Measurements from ENCODE around the gene CEND1.

GRCh38 chr11:766106-766935, 23.6 kb downstream of the CEND1 start:
- TF ChIP-seq CTCF (conservative IDR thresholded peaks at IDR 0.05): no peak
- no peak for TF ChIP-seq EZH2 (IDR thresholded peaks at IDR 0.05; ENCODE audit: low read depth)

Data from PC-9 (cell line).